Hepatocyte (in vitro differentiated cells): ENCODE measurements around the gene TENT5C. TPM values are rescaled to one million over a fixed set of nuclear protein-coding genes. Genes with fewer than 3 reads are reported as not detected.

Experiments used
- DNase-seq: peaks from one replicate; pipeline ENCODE4 v3.0.0-alpha.2; 2016; ENCODE audit warnings: low spot score
- H2AFZ ChIP-seq: fragments of 200-600 bp; sonication (generic); 2 replicates; pipeline ENCODE4 v1.6.0; 2016; ENCODE audit warnings: antibody characterized with exemption, mild to moderate bottlenecking
- H3K27ac ChIP-seq: fragments of 200-600 bp; sonication (generic); 2 replicates; pipeline ENCODE4 v1.5.1; 2016; ENCODE audit warnings: mild to moderate bottlenecking
- H3K27me3 ChIP-seq: fragments of 200-600 bp; sonication (generic); 2 replicates; pipeline ENCODE4 v1.6.1; 2016
- H3K36me3 ChIP-seq: fragments of 200-600 bp; sonication (generic); replicated peaks from 2 replicates; pipeline ENCODE4 v1.5.1; 2016; ENCODE audit warnings: low read depth; ENCODE audit not compliant: insufficient read depth
- H3K4me1 ChIP-seq: fragments of 200-600 bp; sonication (generic); 2 replicates; pipeline ENCODE4 v1.5.1; 2016; ENCODE audit warnings: mild to moderate bottlenecking, moderate library complexity; ENCODE audit not compliant: insufficient read depth
- H3K4me2 ChIP-seq: fragments of 200-600 bp; sonication (generic); 2 replicates; pipeline ENCODE4 v1.6.0; 2016
- H3K4me3 ChIP-seq: fragments of 200-600 bp; sonication (generic); 2 replicates; pipeline ENCODE4 v1.5.1; 2016; ENCODE audit warnings: mild to moderate bottlenecking
- H3K79me2 ChIP-seq: fragments of 200-600 bp; sonication (generic); 2 replicates; pipeline ENCODE4 v1.6.0; 2017; ENCODE audit warnings: mild to moderate bottlenecking
- H3K9me2 ChIP-seq: fragments of 200-600 bp; sonication (generic); replicated peaks from 2 replicates; pipeline ENCODE4 v1.6.0; 2017; ENCODE audit warnings: mild to moderate bottlenecking; ENCODE audit not compliant: insufficient read depth
- H3K9me3 ChIP-seq: fragments of 200-600 bp; sonication (generic); 2 replicates; pipeline ENCODE4 v1.5.1; 2016; ENCODE audit warnings: low read depth, mild to moderate bottlenecking
- H4K20me1 ChIP-seq: fragments of 200-600 bp; sonication (generic); 2 replicates; pipeline ENCODE4 v1.6.0; 2016; ENCODE audit warnings: mild to moderate bottlenecking; ENCODE audit not compliant: insufficient read depth, poor library complexity, severe bottlenecking
- EZH2 ChIP-seq: fragments of 200-600 bp; sonication (generic); IDR thresholded peaks from 2 replicates; pipeline ENCODE4 v1.6.1; 2016; ENCODE audit warnings: antibody characterized with exemption, mild to moderate bottlenecking, borderline replicate concordance
- EZH2phosphoT487 ChIP-seq: fragments of 200-600 bp; sonication (generic); IDR thresholded peaks from one replicate; pipeline ENCODE4 v1.6.1; 2018; ENCODE audit warnings: antibody characterized with exemption, mild to moderate bottlenecking, low read depth, moderate library complexity; ENCODE audit not compliant: unreplicated experiment, severe bottlenecking
- WGBS: methylation state at CpG from one replicate; pipeline ENCODE4 v1.1.6; 2016; ENCODE audit warnings: low lambda C conversion rate; ENCODE audit errors: missing lambda C conversion rate; 5-methylcytosine and 5-hydroxymethylcytosine counted together
- polyA plus RNA-seq: library from polyadenylated mRNA; unstranded; fragments of >200 nt; fragmentation: Nextera tagmentation; extraction: Ambion mirVana; gene quantifications from 2 replicates; pipeline ENCODE4 v1.2.1, GENCODE V29; 2016
- total RNA-seq: library from RNA; depleted of rRNA; stranded (reverse); fragments of >200 nt; gene quantifications from 2 replicates; pipeline ENCODE4 v1.2.3, GENCODE V29; 2014
- TF ChIP-seq, protein P1 (sequence below): fragments of 200-600 bp; sonication (generic); IDR thresholded peaks from 2 replicates; pipeline ENCODE4 v1.5.1; 2016; ENCODE audit warnings: antibody characterized with exemption, mild to moderate bottlenecking; ENCODE audit not compliant: poor library complexity

Gene TENT5C
- total and polyA plus RNA-seq, 2 experiments from 2014 or later, result 2.5 to 4.1 TPM

DNA sequence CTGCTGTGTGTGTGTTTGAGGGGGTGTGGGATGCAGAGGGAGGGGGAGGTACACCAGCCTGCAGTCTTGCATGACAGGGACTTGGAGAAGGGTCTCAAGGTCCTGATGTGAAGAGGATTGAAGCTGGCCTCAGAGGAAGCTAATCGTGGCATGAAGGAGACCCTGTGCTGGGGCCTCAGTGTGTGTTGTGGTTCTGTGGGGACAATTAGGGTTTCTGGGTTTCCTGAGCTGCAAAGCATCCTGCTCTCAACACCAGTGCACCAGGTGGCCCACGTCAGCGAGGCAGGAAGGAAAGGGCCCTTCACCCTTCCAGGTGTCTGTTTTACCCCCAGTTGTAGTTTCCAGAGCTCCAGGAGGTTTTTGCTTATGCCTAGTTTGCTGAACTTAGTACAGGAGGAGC, 52.8 kb downstream of the TENT5C start:
- Histone ChIP-seq H3K36me3 (no peaks in the 10 kb centered on the region), H3K4me2 (no peak overlapping the region), H3K9me3 (no peaks in the 10 kb centered on the region), H3K4me3 (no peak overlapping the region), H3K27me3 (no peaks in the 10 kb centered on the region), H2AFZ (no peak overlapping the region), H3K4me1 (peaks cover 8% of the 10 kb centered on the region), H3K27ac (no peak overlapping the region), H3K9me2 (no peaks in the 10 kb centered on the region), H3K79me2 (no peaks in the 10 kb centered on the region), H4K20me1 (no peaks in the 10 kb centered on the region)
- DNase-seq, result no peak
- 98% methylated on average over 3 of the region's 3 CpGs for WGBS
- TF ChIP-seq EZH2phosphoT487, result no peak
- TF ChIP-seq, protein P1, sequence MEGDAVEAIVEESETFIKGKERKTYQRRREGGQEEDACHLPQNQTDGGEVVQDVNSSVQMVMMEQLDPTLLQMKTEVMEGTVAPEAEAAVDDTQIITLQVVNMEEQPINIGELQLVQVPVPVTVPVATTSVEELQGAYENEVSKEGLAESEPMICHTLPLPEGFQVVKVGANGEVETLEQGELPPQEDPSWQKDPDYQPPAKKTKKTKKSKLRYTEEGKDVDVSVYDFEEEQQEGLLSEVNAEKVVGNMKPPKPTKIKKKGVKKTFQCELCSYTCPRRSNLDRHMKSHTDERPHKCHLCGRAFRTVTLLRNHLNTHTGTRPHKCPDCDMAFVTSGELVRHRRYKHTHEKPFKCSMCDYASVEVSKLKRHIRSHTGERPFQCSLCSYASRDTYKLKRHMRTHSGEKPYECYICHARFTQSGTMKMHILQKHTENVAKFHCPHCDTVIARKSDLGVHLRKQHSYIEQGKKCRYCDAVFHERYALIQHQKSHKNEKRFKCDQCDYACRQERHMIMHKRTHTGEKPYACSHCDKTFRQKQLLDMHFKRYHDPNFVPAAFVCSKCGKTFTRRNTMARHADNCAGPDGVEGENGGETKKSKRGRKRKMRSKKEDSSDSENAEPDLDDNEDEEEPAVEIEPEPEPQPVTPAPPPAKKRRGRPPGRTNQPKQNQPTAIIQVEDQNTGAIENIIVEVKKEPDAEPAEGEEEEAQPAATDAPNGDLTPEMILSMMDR, result no peak
- TF ChIP-seq EZH2, result no peak

DNA sequence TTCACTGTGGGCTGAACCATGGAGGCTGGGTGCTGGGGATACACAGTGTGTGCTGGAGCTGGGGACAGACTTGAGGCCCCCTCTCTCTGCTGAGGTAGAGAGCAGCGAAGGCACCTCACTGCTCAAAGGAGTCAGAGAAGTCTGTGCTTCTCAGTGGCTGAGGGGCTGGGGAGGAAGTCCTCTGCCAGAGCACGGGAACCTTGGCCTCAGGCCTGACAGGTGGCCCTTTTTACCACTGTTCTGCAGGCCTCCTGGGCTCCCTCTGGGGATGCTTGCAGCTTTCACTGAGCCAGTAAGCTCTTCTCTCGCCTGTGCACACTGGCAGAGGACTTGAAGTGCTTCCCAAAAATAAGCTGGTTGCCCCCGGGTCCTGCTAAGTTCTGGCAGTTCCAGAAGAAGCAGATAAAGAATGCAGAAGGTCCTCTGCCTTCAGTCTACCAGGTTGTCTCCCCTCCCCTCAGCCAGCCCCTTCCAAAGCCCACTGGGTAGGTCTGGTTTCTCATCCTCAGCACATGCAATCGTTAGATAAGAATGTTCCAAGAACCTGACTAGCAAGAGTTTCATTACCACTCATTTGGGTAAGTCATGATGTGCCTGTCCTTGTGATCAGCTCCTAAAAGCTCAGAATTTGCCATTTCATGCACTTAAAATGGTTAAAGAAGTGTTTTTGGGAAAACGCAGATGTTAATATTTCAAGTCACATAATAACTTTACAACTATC, 53.9 kb downstream of the TENT5C start:
- WGBS, result 68% methylated on average over 6 of the region's 6 CpGs
- no peak for DNase-seq
- H2AFZ ChIP-seq, result no peak overlapping the region

DNA sequence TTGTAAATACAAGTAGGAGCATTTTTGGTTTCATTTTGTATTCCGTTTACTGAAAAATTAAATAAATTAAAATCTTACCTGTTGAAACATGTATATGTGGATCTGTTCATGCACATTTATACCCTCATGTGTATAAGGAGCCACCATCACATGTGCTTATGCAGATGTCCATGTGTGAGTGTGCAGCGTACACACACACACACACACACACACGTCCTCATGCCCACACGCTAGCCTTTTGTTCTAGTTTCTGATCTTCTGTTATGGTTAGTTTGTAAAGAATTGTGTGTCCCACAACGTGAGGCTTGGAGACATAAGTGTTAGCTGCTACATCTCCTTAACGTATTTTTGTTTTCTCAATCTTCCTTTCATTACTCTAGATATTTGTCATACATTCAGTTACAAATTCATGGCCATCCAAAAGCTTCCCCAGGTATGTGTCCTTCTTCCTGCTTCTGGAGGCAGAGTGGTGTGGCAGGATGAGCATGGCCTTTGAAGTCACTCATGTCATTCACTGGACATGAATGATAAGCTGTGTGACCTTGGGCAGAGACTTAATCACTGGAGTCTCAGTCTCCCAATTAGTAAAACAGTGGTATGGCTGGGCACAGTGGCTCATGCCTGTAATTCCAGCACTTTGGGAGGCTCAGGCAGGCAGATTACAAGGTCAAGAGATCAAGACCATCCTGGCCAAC, 54.6 kb downstream of the TENT5C start:
- WGBS, result 93% methylated on average over 6 of the region's 6 CpGs
- DNase-seq, result no peak
- no peak overlapping the region for H2AFZ ChIP-seq
- no peaks in the 10 kb centered on the region for H3K9me3 ChIP-seq
- no peaks in the 10 kb centered on the region for H3K36me3 ChIP-seq
- H3K79me2 ChIP-seq, result no peaks in the 10 kb centered on the region
- H3K27me3 ChIP-seq, result no peaks in the 10 kb centered on the region
- TF ChIP-seq EZH2, result no peak
- TF ChIP-seq EZH2phosphoT487, result no peak
- TF ChIP-seq, protein P1, result no peak
- H3K4me1 ChIP-seq, result no peaks in the 10 kb centered on the region
- H3K27ac ChIP-seq, result no peak overlapping the region
- no peak overlapping the region for H3K4me2 ChIP-seq
- no peak overlapping the region for H3K4me3 ChIP-seq
- H4K20me1 ChIP-seq, result no peaks in the 10 kb centered on the region
- H3K9me2 ChIP-seq, result no peaks in the 10 kb centered on the region

More for the DNA sequence above, 53.9 kb downstream of the TENT5C start:
- Histone ChIP-seq H3K27me3 (no peaks in the 10 kb centered on the region), H4K20me1 (no peaks in the 10 kb centered on the region), H3K9me3 (no peaks in the 10 kb centered on the region), H3K36me3 (no peaks in the 10 kb centered on the region), H3K4me1 (peaks cover 3% of the 10 kb centered on the region), H3K27ac (no peak overlapping the region), H3K4me3 (no peak overlapping the region), H3K9me2 (no peaks in the 10 kb centered on the region), H3K79me2 (no peaks in the 10 kb centered on the region), H3K4me2 (no peak overlapping the region)
- TF ChIP-seq EZH2phosphoT487 (no peak), EZH2 (no peak)
- TF ChIP-seq, protein P1, result no peak
